ENCODE measurements around the gene AATK.
"Not testable (repeated sequence)": the region's sequence is repeated elsewhere in the genome, so short reads cannot be mapped to it uniquely, and the experiment has no call there.

The AATK gene

DNA sequence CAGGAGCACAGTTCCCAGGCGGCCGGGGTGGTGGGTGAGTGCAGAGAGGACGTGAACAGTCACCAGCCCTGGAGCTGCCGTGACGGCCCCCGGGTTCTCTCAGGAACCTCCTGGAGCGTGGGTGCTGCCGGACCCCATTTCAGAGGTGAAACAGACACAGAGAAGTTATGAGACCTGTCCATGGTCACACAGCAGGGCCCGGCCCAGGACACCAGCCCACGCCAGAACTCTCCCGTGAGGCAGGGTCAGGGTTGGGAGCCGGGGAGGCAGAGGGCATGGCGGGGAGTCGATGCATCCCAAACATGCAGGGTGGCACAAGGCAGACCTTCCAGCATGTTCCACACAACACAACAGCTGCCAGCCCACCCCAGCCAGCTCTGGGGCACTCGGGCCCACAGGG lies 4.5 kb downstream of the AATK start:
- no peak for DNase-seq (ENCODE audit: low read depth in 1 of 2, low spot score in 1 of 2)

DNA sequence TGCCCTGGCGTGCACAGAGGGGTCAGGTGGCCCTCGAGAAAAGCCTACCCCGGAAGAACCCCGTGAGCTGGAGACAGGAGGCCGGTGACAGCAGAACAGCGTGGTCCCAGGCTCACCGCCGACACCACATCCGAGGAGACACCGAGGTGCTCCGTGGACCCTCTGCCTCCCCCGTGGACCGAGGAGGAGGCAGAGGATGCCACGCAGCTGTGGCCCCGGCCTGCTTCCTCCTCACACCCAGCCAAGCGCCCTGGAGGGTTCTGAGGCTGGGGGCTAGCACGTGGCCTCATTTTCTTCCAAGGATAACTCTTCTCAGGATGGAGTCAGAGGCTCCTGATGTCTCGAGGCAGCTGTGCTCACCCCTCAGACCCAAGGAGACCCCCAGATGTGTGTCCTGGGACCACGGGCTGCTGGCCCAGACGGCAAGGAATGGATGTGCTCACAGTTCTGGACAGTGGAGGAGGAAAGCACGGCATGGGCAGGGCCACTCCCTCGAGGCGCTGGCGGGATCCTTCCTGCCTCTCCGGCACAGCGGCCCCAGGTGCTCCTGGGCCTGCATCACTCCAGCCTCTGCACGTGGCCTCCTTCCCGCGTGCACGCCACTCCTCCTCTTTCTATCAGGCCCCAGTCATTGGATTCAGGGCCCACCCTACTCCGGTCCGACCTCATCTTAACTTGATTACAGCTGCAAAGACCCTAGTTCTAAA lies 5.1 kb downstream of the AATK start:
- DNase-seq (ENCODE audit: low read depth in 1 of 2, low spot score in 1 of 2), result no peak

DNA sequence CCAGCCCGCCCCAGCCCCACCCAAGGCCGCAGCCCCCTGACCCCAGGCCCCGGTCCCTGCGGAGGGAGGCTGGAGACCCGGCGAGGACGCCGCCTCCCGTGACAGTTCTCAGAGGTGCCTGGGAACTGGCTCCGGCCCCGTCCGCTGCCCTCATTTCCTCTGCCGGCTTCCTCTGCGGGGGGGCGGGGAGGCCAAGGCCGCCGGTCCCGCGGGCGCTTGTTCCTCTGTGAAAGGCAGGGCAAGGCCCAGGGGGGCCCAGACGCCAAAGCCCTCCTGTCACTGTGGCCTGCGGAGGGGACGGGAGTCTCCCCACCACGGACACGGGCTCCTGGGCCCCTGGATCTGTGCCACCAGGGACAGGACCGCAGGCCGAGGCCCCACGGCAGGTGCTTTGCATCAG lies 5.7 kb downstream of the AATK start:
- DNase-seq (ENCODE audit: low read depth in 1 of 2, low spot score in 1 of 2), result no peak

DNA sequence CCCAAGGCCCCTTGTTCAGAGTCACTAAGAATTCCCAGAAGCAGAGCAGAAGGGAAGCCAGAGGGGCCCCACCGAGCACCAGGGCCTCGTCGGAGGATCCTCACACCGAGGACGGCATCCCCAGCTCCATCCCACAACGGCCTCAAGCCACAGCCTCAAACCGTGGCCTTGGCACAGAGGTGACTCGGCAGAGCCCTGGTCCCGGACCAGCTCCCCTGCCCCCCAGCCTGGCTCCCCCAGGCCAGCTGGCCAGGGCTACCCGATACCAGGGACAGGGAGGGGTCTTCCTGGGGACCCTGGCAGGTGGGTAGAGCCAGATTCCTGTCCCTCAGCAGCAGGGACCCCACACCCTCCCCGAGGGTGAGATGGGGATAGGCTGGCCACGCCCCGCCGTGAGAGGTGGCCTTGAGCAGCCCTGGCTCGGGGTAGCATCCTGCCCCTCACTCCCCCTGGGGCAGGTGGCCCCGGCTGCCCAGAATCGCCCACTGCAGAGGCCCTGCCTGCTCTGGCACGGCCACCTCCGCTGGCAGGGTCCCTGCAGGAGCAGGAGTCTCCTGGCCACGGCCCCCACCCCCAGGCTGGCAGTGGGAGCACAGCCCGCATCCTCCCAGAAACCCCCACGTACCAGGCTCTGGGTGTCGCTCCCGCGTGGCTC lies 6.3 kb downstream of the AATK start:
- DNase-seq (ENCODE audit: low read depth in 1 of 2, low spot score in 1 of 2), result no peak

DNA sequence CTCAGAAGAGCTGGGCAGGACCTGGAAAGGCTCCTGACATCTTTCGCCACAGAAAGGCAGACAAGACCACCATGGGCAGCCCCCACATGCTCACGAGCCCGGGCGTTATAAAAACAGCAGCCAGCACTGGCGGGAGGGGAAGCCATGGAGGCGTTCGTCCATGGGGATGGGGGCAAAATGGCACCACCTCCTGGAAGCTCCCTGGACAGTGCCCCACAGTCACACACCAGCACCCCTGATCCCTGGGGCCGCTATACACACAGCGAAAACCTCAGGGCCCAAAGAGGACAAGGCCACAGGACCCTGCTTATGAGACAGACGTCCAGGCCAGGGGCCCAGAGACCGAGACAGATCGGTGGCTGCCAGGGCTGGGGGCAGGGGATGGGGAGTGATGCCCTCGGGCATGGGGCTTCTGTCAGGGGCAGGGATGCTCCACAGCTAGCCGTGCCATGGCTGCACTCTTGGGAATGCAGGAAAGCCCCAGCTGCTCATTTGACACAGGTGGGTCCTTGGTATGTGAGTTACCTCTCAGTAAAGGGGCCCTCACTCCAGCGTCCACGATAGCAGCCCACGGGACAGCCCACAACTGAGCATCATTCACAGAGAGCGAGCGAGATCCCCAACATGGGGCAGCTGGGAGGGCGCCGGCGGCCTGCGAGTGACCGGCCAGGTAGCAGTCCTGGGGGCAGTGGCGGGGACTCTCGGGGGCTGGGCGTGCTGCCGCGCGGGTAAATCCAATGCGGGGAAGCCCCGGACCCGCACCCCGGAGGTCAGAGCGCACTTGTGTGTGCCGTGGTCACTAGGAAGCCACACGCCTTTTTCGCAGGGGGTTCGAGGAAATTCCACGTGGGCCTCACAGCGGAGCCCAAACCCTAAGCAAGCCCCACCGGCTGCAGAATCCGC lies 7.1 kb downstream of the AATK start:
- no peak for DNase-seq (ENCODE audit: low read depth in 1 of 2, low spot score in 1 of 2)

DNA sequence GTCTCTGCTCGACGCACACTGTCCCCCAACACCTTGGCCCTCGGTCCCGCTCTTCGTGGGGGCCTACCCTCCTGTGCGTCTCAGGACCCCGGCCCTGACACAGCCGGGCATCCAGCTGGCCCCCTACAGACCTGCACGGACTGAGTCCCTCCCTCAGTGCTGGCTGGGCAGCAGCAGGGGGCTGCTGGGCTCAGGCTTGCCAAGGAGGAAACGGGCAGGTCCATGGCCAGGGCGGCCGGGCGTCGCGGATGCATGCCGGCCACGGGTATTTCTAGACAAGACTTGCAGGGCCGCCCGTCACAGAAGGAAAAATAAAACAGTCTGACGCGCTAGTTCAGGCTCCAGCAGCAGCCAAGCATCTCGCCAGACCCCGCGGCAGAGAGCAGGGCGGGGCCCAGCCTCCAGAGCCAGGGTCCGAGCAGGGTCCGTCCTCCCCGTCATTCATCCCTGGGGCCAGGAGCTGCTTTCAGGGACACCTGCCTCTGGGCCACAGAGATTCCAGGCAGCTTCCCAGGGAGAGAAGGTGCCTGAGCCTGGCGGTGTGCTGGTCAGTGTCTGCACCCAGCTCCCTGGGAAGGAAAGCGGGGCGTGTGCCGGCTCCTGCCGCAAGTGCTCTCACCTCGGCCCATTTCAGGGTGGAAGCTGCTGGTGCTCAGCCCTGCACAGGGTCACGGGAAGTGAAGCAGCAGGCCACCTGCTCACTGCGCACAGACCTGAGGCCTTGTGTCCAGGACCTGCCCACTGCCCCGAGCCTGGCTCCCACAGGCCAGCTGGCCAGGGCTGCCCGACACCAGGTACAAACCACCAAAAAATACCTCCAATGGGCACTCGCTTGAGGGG lies 8.0 kb downstream of the AATK start:
- DNase-seq (ENCODE audit: low read depth in 1 of 2, low spot score in 1 of 2), result no peak

DNA sequence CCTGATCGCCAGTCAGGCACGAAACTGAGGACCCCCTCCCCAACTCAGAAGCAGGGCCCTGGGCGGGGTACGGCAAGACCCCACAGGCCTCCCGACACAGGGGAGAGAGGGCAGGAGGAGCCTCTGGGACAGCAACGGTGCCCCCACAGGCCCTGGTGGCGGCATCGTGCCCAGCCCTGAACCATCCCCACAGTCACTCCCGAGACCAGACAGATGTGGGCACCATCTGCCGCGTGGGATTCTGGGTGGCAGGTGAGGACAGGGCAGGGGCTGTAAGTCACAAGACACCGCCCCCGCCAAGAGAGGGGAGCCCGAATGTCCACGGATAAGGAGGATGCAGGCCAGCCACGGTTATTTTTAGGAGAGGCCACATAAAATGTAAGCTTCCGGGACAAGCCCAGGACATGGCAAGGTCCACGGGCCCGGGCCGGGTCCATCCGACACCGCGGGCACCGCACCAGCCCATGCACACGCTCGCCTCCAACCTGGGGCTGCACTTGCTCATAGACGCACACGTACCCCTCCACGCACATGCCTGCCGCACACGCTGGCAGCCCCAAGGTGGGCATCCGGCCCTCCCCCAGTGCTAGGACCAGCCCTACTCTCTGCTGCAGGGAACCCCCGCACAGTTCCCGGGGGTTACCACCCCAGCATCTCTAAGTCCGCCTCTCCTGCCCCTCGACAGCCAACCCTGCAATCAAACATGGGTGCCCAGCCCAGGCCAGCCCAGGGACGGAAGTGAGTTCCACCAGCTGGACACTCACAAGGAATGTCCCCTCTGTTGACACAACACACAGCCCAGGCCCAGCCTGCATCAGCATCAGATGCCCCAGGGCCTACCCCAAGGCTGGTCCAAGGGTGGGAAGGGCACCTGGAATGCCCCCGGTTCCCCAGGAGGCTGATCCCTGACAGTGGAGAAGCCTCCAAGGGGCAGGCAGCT lies 8.9 kb downstream of the AATK start:
- no peak for DNase-seq (ENCODE audit: low read depth in 1 of 2, low spot score in 1 of 2)

DNA sequence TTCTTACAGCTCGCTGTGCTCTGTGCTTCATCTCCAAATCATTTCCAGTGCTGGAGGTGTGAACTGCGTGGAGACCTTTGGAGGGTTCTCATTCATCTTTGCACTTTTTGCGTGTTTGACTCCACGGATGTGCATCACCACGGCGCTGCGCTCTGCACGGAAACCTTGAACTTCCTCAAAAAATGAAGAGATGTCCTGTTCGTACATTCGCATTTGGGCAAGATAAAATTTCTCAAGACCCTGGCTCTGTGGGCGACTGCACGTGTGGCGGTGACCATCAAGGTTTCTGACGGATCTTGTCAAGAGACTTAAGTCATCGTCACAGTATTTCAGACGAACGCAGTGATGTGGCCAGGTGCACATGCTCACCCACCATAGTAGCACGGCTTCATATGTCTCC lies 11.1 kb downstream of the AATK start:
- no peak for DNase-seq (ENCODE audit: low read depth in 1 of 2, low spot score in 1 of 2)

DNA sequence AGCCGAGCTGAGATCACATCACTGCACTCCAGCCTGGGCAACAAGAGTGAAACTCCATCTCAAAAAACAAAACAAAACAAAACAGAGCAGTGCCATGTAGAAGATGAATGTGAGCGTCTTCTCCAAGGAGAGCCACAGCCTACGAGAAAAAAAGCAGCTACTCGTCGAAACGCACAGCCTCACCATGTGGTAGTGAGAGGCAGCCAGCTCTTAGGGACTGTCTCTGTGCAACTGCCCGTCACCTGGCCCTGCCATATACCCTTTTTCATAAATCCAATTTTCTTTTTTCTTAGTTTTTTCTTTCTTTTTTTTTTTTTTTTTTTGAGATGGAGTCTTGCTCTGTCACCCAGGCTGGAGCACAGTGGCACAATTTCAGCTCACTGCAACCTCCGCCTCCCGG lies 12.0 kb downstream of the AATK start:
- DNase-seq (ENCODE audit: low read depth in 1 of 2, low spot score in 1 of 2), result not testable (repeated sequence)

DNA sequence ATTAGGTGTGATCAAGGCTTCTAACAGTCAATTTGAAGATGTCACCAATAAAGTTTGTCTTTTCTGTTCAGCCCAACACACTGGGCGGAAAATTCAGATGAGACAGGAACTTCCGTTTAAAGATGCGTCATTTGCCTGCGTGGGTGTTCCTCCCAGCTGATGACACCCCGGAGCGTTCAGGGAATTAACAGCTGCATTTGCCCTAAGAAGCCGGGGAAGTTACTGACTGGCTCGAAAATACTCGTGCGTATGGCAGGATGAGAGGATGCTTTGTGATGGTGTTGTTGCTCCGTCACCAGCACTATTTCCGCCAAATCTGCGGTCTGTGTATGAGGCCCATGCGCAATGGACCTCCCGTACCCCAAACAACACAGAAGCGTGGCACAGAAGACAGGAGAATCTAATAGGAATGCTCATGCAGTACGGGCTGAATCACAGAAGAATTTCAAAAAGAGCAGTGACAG lies 12.6 kb downstream of the AATK start:
- DNase-seq (ENCODE audit: low read depth in 1 of 2, low spot score in 1 of 2), result no peak

DNA sequence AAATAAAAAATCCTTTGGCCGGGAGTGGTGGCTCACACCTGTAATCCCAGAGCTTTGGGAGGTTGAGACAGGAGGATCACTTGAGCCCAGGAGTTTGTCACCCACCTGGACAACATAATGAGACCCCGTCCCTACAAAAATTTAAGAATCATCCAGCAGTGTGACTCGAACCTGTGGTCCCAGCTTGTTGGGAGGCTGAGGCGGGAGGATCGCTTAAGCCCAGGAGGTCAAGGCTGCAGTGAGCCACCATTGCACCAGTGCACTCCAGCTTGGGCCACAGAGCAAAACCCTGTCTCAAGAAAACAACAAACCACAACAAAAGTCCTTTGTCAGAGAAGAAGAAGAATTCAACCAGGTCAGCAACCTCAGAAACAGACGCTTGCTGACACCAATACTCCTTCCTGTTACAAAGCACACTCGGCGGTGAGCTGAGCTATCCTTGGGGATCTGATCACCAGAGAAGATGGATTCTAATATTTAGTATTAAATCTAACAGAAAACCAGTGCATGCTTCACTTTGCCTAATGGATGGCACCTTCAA lies 13.7 kb downstream of the AATK start:
- no peak for DNase-seq (ENCODE audit: low read depth in 1 of 2, low spot score in 1 of 2)

DNA sequence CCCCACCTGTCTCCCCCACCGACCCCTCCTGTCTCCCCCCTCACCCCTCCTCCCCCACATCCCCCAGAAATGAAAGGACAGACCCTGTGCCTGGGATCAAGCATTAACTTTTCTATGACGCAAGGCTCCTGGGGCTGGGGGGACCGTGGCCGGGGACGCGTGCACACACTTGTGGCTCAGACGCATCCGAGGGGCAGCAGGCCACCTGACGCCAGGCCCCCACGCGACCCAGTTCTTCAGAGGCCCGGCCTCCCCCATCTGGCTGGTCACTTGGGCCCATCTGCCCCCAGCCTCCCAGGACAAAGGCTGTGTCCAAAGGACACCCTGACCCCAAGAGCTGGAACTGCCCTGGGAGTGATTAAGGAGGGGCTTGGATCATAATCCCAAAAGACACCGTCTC lies 14.7 kb downstream of the AATK start:
- no peak for DNase-seq (ENCODE audit: low read depth in 1 of 2, low spot score in 1 of 2)

DNA sequence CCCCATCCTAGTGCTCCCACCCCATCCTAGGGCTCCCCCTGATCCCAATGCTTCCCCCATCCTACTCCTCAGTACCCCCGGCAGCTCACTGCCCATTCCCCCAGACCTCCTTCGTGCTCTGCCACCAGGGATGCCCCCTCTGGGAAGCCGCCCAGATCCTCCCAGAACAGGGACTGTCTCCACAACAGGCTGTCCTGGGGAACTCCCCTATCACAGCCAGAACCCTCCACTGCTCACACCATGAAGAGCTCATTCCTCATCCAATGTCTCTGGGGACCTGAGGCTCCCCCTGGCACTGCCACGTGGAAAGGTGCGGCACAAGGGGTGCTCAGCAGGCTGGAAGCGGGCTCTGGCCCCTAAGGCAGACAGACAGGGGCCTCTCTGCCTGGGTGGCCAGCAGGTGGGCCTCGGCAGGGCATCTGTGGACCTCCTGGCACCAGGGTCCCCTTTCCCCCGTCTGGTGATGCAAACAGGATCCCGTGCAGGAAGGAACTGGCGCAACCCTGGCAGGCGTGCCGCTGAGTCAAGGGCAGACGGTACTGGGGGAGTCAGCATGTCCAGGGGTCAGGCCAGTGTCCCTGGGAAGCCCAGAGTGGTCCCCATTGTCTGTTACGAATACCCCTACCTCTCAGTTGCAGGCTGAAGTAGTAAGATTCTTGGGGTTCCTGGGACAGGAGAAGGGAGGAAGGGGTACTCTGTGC lies 15.5 kb downstream of the AATK start:
- no peak for DNase-seq (ENCODE audit: low read depth in 1 of 2, low spot score in 1 of 2)

DNA sequence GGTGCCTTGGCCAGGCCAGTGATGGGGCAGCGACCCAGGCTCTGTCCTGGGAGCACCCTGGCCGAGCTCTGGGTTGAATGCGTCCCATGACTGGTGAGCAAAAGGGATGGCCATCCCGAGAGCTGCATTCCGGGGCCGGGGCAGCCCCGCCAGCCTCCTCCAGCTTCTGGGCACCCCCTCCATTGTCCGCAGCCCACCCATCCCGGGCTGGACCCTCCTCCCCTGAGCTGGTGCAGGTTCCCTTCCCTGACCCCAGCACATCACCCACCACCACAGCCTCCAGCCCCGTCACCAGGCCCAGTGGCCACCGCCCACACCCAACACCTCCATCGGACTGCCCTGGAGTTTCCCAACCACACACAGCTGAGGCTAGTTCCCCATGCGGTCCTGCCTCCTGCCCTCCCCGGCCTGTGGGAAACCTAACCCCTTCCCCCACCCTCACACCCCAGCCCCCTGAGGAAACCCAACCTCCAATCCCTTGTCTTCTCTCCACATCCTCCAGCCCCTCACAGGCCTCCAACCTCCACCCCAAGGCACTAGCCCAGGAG lies 17.0 kb downstream of the AATK start:
- no peak for DNase-seq (ENCODE audit: low read depth in 1 of 2, low spot score in 1 of 2)

DNA sequence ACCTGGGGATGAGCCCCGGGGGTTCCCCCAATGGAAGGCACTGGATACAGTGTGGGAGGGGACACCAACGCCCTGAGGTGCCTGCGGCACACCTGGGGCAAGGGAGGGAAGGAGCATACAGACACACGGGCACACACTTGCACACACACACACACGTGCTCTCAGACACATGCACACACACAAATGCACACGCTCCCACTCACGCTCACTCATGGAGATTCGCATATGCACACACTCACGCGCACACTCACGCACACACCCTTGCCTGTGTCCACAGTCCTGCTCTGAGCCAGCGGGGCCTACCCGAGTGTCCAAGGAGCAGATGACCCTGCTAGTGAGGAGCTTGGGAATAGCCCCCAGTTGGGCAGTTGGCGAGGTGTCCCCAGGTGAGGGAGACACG lies 17.4 kb downstream of the AATK start:
- DNase-seq (ENCODE audit: low read depth in 1 of 2, low spot score in 1 of 2), result no peak

DNA sequence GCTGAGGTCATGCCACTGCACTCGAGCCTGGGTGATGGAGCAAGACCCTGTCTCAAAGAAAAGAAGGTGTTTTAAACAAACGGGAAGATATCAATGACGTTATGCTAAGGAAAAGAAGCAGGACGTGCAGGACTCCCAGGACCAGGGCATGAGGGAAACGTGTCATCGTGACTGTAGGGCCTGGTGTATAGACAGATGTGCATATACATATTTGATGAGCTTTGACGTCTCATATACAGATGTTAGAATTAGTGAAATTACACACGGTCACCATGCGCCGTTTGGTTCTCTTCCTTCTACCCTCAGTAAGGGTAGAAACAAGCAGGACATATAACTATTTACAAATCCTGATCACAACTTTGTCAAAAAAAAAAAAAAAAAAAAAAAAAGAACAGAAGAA lies 18.3 kb downstream of the AATK start:
- no peak for DNase-seq (ENCODE audit: low read depth in 1 of 2, low spot score in 1 of 2)

DNA sequence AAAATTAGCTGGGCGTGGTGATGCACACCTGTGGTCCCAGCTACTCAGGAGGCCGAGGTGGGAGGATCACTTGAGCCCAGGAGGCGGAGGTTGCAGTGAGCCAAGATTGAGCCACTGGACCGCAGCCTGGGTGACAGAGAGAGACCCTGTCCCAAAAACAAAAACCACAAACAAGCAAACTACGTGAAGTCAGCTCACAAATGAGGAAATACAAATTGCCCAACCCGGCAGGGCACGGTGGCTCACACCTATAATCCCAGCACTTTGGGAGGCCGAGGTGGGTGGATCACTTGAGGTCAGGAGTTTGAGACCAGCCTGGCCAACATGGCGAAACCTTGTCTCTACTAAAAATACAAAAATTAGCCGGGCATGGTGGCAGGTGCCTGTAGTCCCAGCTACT lies 19.8 kb downstream of the AATK start:
- DNase-seq (ENCODE audit: low read depth in 1 of 2, low spot score in 1 of 2), result not testable (repeated sequence)

DNA sequence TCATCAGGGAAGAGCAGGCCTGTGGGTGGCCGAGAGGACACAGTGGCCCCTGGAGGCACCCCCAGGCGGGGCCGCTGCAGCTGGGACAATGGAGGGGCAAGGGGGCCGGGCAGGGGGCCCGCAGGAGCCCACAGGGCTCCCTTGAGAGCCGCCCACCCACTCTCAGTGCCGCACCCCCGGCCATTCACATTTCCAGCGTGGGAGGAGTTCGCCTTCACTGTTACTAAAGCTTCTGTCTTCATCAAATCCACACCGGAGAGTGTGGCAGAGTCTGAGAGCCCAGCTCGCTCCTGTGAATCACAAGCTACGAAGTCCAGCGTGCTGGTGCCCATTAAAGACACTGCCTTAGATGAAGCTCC lies 21.6 kb downstream of the AATK start:
- no peak for DNase-seq (ENCODE audit: low read depth in 1 of 2, low spot score in 1 of 2)

Measured in activated T-helper 1 cell treated with anti-CD3 and anti-CD28 coated beads, Interleukin-2, amount 50 U/mL, for 16 hours (primary cell).